ENCODE data around the gene DPH1.

DPH1 gene

GRCh38 chr17:2050300-2051060, 20.5 kb downstream of the DPH1 start:
- DNase-seq: peak; percentile 89

GRCh38 chr17:2051061-2051932, 21.3 kb downstream of the DPH1 start:
- DNase-seq: peak; percentile 60

GRCh38 chr17:2051933-2052559, 22.1 kb downstream of the DPH1 start:
- DNase-seq: no peak

GRCh38 chr17:2053380-2054261, 23.7 kb downstream of the DPH1 start:
- peak; percentile 81 for DNase-seq

GRCh38 chr17:2054262-2054511, 24.2 kb downstream of the DPH1 start:
- no peak for DNase-seq

- DNase-seq: peak; percentile 90
Observed at GRCh38 chr17:2054512-2055291, 24.7 kb downstream of the DPH1 start, which contains the start of gene HIC1. TSS of gene HIC1 (plus strand) at chr17:2055103. CDS start at chr17:2056691, 1,588 bp downstream.

- DNase-seq: peak; percentile 49
Observed at GRCh38 chr17:2055292-2056205, 25.6 kb downstream of the DPH1 start.

- peak; percentile 70 for DNase-seq
Observed at GRCh38 chr17:2056206-2057174, 26.5 kb downstream of the DPH1 start.

GRCh38 chr17:2057175-2057759, 27.3 kb downstream of the DPH1 start:
- DNase-seq: peak; percentile 61

- peak; percentile 62 for DNase-seq
Observed at GRCh38 chr17:2057760-2058585, 28.0 kb downstream of the DPH1 start.

- peak; percentile 67 for DNase-seq
Observed at GRCh38 chr17:2058586-2059546, 28.9 kb downstream of the DPH1 start.

- no peak for DNase-seq
Observed at GRCh38 chr17:2059547-2060384, 29.8 kb downstream of the DPH1 start.

GRCh38 chr17:2060385-2060658, 30.4 kb downstream of the DPH1 start:
- no peak for DNase-seq

GRCh38 chr17:2060681-2061440, 30.9 kb downstream of the DPH1 start:
- no peak for DNase-seq

GRCh38 chr17:2061441-2061958, 31.5 kb downstream of the DPH1 start:
- no peak for DNase-seq

All from eye (tissue), 1 donor.